Retina (tissue), 1 donor: ENCODE measurements around the gene NLRP7.
"Not testable (repeated sequence)": the region's sequence is repeated elsewhere in the genome, so short reads cannot be mapped to it uniquely, and the experiment has no call there.

Experiments
- DNase-seq: peaks from one replicate; pipeline ENCODE4 v3.0.0-alpha.2; 2016

Gene NLRP7

DNA sequence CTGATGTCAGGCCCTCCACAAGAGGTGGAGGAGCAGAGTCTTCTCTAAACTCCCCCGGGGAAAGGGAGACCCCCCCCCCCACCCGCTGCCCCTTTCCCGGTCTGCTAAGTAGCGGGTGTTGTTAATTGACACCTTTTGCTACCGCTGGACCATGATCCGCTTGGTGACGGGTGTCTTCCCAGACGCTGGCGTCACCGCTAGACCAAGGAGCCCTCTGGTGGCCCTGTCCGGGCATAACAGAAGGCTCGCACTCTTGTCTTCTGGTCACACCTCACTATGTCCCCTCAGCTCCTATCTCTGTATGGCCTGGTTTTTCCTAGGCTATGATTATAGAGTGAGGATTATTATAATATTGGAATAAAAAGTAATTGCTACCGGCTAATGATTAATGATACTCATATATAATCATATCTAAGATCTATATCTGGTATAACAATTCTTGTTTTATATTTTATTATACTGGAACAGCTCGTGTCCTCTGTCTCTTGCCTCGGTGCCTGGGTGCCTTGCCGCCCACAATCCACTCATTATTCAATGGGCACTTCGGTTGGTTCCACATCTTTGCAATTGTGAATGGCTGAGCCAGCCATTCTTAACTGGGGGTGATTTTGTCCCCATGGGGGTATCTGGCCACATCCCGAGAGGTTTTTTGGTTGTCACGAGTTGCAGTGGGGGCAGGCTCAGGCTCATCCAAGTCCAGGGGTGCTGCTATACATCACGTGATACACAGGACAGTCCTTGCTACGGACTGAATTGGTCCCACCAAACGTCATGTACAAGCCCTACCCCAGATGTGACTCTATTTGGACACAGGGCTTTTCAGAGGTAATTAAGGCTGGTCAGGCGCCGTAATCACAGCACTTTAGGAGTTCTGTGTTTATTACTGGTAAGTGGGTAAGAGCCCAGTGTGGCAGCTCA is 27.4 kb downstream of the NLRP7 start:
- DNase-seq, result peak; percentile 27

DNA sequence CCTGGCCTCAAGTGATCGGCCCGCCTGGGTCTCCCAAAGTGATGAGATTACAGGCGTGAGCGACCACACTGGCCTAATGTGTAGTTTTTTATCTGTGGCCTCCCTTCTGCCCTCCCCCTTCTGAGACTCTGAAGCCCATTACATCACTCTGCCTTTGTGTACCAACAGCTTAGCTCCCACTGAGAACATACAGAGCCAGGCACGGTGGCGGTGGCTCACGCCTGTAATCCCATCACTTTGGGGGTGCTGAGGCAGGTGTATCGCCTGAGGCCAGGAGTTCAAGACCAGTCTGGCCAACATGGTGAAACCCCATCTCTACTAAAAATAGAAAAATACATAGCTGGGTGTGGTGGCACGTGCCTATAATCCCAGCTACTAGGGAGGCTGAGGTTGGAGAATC is 28.8 kb downstream of the NLRP7 start:
- no peak for DNase-seq

DNA sequence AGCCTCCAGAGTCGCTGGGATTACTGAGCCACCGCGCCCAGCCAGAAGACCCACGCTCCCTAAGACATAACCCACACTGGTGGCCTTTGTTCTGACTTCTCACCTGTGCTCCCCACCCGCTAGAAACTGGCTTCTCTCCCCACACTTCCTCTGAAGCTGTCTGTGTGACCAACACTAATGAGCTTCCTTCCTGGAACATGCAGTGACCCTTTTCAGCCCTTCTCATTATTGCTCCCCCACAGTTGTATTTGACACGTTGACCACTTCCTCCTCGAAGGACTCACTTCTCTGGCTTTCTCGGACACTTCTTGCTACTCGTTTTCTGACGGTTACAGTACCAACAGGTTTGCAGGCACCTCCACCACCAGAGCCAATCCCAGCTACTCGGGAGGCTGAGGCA is 30.5 kb downstream of the NLRP7 start:
- DNase-seq, result no peak

DNA sequence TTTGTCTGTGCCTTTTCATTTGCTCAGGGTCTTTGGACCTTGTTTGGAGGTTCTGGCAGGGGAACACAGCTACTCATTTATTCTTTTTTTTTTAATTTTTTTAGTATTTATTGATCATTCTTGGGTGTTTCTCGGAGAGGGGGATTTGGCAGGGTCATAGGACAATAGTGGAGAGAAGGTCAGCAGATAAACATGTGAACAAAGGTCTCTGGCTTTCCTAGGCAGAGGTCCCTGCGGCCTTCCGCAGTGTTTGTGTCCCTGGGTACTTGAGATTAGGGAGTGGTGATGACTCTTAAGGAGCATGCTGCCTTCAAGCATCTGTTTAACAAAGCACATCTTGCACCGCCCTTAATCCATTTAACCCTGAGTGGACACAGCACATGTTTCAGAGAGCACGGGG is 39.4 kb downstream of the NLRP7 start:
- DNase-seq, result not testable (repeated sequence)

DNA sequence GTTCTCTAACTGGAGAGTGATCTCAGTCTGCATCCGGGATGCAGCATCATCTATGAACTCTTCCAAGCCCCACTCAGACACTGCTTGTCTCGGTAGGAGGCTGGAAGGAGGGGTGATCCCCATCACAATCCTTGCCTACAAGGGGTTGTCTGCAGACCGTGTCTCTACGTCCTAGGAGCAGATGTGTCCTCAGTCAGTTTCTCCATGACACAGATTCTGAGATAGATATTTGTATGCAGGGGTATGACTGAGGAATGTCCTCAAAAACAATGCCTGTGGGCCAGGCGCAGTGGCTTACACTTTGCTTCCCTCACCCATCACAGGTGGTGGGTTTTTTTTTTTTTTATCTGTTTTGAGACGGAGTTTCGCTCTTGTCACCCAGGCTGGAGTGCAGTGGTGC is 40.5 kb downstream of the NLRP7 start:
- DNase-seq, result no peak

DNA sequence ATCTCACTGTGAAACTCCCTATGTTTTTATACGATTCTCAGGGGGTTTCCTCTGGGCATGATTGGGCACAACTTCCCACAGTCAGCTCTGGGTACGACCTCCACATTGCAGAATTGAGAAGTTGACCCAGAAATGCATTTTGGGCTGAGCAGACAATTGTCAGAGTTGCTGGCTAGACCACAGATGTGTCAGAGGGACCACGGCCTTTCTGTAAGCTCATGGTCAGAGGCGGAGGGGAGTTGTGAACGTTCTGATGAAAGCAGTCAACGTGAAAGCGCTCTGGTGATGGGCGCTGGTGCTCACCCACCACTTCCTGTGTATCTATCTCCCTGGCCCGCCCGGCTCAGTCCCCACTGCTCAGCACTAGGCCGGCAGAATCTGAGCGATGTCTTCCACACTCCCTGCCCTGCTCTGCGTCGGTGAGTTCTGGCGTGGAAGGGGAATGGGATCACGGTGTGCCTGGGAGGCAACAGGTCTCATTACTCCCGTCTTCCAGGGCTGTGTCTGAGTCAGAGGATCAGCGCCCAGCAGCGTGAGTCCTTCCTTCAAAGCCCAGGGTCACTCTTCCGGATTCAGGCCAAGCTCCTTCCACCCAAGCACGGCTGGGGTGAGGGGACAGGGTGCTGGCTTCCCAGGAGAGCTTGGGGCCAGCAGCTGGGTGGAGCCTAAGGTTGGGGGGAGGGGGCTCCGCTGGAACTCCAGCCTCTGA is 41.4 kb downstream of the NLRP7 start, which contains the start of gene NCR1:
Gene NCR1, plus strand, starts transcription at position 346 of the 709 bp plus-strand sequence. Its CDS starts 40 bp downstream, at position 386.
- no peak for DNase-seq

DNA sequence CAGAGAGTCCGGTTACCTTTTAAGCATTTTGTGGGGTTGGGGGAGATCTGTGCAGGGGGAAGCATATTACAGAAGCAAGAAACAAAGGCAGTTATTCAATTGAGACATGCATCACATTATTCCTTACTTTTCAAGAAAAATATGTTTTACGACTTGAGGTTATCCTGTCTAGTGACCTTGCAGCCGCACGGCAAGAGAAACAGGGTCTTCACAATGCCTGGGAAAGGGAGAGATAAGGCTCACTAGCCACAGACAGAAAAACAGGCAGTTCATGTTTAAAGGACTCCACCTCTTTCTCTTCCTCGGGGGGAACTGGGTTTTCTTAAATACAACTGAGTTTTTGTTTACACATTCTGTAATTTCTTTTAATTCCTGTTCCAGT is 41.9 kb downstream of the NLRP7 start:
- DNase-seq, result no peak

DNA sequence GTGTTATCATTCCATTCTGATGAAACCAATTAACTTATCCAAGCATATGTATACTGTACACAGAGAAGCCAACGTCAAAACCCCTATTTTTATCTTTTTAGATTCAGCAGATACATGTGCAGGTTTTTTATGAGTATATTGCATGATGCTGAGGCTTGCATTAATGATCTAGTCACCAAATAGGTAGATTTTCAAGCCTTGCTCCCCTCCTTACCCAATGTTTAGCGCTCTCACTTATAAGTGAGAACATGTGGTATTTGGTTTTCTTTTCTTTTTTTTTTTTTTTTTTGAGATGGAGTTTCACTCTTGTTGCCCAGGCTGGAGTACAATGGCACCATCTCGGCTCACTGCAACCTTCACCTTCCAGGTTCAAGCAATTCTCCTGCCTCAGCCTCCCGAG is 43.1 kb downstream of the NLRP7 start:
- not testable (repeated sequence) for DNase-seq

DNA sequence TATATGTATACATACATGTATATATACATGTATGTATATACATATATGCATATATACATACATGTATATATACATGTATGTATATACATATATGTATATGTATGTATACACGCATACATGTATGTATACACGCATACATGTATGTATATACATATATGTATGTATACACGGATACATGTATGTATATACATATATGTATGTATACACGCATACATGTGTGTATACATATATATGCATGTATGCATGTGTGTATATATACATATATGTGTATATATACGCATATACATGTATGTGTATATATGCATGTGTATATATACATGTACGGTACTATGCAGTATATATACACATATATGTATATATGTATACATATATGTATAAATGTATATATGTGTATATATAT is 44.0 kb downstream of the NLRP7 start:
- no peak for DNase-seq

DNA sequence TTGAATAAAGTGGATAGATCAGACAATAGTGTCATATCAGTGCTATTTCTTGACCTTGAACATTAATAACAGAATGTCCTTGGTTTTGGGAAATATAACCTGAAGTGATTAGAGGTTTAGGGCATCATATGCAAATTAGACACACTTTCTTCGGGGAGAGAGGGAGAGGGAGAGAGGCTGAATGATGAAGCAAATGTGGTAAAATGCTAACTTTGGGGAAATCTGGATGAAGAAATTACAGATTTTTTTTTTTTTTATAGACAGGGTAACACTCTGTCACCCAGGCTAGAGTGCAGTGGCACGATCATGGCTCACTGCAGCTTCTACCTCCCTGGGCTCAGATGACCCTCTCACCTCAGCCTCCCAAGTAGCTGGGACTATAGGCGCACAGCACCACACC is 45.3 kb downstream of the NLRP7 start:
- no peak for DNase-seq

DNA sequence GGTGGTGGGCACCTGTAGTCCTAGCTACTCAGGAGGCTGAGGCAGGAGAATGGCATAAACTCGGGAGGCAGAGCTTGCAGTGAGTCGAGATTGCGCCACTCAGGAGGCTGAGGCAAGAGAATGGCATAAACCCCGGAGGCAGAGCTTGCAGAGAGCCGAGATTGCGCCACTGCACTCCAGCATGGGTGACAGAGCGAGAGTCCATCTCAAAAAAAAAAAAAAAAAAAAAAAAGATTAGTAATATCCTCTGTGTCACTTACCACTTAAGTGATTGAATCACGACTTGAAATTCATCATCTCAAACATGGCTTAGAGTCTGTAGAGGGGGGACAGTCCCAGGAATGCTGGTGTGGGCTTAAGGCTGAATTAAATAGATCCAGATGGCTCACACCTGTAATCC is 46.2 kb downstream of the NLRP7 start:
- DNase-seq, result not testable (repeated sequence)

DNA sequence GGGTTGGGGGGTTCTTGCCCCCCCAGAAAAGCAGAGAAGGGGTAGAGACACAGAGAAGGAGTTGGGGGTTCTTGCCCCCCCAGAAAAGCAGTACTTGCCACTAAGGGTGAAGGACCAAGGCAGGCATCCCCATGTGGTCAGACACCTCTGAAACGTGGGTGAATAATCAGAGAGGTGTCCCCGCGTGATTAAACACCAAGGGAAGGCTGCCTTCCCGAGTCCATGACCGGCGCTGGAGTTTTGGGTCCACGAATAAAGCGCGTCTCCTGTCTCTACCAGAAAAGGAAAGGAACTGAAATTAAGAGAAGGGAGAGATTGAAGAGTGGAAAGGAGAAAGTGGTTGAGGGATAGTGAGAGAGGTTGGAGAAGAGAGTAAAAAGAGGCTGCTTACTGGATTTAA is 47.7 kb downstream of the NLRP7 start:
- DNase-seq, result not testable (repeated sequence)

DNA sequence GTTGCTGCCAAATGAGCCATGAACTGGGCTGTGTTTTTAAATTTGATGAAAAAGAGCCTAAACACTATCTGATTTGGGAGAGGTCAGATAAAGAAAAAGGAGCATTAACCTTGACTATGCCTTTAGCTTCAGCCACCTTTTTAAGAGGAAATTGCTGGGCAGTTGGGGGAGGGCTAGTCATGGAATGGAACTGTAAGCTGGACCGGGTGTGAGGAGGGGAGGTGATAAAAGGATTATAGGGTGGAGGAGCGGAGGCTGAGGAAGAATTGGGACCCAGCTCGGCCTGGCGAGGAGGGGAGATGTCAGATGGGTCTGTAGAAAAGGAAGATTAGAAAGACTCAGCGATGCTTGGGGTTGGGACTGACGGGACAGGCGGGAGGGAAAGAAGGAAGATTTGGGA is 48.6 kb downstream of the NLRP7 start:
- DNase-seq, result not testable (repeated sequence)

DNA sequence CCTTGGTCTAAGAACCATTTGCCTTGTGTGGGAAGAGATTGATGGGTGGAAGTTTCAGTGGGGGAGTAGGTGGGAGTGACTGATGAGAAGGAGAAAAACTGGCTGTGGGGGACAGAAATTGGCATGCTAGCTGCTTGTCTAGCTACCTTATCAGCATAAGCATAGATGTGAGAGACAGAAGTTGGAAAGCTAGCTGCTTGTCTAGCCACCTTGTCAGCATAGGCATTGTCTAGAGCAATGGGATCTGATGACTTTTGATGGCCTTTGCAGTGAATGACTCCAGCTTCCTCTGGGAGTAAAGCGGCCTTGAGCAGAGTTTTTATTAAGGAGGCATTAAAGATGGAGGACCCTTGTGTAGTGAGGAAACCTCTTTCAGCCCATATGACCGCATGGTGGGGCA is 51.3 kb downstream of the NLRP7 start:
- DNase-seq, result no peak

DNA sequence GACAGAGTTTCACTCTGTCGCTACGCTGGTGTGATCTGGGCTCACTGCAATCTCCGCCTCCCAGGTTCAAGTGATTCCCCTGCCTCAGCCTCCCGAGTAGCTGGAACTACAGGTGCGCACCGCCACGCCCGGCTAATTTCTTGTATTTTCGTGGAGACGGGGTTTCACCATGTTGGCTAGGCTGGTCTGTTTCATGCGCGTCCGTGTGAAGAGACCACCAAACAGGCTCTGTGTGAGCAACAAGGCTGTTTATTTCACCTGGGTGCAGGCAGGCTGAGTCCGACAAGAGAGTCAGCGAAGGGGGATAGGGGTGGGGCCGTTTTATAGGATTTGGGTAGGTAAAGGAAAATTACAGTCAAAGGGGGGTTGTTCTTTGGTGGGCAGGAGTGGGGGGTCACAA is 53.2 kb downstream of the NLRP7 start:
- DNase-seq, result not testable (repeated sequence)

DNA sequence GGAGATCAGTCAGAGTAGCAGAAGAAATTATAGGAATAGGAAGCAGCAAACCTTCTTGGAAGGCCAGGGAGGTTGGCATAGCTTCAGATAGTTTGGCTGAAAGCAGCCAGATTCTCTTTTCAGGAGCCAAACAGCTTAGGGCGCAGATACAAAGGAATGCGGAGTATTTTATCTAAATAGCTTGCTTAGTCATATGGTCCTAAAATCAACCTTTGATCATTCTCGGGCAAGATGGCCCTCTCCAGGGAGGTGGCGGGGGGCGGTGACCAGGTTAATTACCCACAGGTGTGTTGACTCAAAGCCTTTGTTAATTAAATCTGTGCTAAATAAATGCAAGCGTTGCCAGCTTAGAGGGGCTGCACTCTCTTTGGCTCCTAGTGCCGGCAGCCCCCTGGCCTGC is 53.9 kb downstream of the NLRP7 start:
- no peak for DNase-seq

DNA sequence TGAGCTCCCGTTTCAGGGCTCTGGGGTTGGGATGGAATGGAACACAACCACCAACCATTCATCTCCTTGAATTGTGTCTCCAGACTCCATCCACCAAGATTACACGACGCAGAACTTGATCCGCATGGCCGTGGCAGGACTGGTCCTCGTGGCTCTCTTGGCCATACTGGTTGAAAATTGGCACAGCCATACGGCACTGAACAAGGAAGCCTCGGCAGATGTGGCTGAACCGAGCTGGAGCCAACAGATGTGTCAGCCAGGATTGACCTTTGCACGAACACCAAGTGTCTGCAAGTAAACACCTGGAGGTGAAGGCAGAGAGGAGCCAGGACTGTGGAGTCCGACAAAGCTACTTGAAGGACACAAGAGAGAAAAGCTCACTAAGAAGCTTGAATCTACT is 57.8 kb downstream of the NLRP7 start:
- no peak for DNase-seq

DNA sequence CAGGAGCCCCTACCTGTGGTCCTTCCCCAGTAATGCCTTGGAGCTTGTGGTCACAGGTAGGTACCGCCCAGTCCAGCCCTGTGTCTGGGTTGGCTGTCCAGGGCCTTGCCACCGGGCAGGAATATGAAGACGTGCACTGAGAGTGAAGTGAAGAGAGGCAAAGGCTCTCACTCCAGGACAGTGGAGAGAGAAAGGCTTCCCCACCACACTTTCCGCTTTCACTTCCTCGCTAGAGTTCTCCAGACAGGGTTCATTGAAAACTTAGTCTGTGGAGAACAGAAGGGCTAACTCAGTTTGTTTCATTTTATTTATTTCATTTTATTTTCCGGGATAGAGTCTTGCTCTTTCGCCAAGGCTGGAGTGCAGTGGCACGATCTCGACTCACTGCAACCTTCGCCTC is 59.1 kb downstream of the NLRP7 start:
- DNase-seq, result no peak

DNA sequence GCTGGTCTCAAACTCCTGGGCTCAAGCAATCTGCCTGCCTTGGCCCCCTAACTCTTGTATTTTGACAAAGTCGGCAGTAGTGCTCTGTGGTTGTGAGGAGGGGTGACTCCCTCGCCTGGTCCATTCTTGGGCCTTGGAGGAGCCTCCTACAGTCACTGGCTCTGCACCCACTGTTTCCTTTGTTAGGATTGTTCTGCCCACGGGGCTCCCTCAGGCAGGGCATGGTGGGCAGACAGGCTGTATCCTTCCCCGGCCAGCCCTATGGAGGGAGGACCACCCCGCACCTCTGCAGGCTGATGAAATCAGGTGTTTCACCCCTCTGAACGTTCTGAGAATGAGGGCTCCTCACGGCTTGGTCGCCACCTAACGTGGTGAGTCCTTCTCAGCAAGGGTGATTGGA is 64.1 kb downstream of the NLRP7 start:
- DNase-seq, result no peak

DNA sequence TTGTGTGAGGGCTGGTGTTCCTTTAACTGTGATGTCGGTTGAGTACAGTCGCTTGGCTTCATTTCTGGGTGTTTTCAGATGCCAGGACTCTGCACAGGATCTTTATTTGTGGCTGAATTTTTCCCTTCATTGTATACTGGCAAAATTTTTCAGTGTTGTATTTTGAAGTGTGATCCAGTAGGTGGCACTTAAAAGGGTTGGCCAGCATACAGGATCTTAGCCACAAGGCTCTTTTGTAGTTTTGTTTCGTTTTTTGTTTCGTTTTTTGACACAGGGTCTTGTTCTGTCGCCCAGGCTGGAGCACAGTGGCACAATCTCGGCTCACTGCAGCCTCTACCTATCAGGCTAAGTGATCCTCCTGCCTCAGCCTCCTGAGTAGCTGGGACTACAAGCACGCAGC is 64.6 kb downstream of the NLRP7 start:
- DNase-seq, result no peak

DNA sequence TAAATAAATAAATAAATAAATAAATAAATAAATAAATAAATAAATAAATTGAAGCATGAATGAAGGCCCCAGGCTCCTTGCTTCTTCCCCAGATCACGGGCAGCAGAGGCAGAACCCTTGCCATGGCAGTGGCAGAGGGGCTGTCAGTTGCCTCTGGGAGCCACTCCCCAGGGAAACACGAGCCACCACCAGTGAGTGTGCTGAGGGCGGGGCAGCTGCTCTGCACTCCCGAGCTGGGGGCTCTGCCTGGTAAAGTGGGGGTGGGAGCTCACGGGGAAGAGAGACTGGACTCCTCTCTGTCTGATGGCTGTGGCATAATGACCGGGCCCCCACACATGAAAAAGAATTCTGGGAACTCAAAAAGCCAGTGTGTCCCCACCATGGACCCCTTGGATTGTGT is 65.4 kb downstream of the NLRP7 start:
- DNase-seq, result no peak

DNA sequence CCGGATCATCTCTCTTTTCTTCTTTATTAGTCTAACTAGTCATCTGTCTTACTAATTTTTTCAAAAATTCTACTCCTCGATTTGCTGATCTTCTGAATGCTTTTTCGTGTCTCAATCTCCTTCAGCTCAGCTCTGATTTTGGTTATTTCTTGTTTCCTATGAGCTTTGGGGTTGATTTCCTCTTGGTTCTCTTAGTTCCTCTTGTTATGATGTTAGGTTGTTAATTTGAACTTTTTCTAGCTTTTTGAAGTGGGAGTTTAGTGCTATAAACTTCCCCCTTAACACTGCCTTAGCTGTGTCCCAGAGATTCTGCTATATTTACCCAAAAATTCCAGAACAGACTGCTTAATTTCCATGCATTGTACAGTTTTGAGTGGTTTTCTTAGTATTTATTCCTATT is 69.9 kb downstream of the NLRP7 start:
- DNase-seq, result no peak

DNA sequence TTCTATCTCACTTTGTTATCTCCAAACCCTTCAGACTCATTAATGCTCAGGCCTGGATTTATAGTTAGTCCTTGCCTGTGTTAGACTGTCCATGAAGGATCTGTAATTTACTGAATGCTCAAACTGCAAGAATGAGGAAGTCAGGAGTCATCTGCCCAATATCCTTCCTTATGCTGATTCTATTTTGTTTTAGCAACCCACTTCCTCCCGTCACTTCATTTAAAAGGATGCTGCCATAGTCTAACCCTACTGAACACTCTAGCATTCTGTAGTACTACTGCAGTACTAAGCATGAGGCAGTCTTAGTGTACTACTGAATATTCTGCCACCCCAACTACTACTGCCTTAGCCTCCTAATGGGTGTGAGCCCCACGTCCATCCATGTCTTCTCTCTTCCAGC is 71.8 kb downstream of the NLRP7 start:
- no peak for DNase-seq

DNA sequence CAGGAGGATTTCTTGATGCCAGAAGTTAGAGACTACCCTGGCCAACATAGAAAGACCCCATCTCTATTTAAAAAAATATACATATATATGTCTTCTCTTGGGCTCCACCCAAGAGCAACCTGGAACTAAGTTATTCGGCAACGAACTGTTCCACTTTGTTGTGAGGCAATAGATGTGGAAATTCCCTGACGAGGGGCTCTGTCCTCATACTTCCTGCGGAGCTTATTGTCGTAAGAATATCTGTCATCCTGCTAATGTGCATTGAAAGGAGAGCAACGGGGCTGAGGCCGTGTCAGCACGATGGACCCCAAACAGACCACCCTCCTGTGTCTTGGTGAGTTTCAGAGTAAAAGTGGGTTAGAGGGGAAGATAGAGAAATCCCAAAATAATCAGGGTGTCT is 73.3 kb downstream of the NLRP7 start, which contains the start of gene FCAR:
Gene FCAR, plus strand, starts transcription at position 246 of the 400 bp plus-strand sequence. Its CDS starts 55 bp downstream, at position 301.
- DNase-seq, result no peak
